ENCODE measurements around the gene SENP6.
"Not testable (repeated sequence)": the region's sequence is repeated elsewhere in the genome, so short reads cannot be mapped to it uniquely, and the experiment has no call there.

DNA sequence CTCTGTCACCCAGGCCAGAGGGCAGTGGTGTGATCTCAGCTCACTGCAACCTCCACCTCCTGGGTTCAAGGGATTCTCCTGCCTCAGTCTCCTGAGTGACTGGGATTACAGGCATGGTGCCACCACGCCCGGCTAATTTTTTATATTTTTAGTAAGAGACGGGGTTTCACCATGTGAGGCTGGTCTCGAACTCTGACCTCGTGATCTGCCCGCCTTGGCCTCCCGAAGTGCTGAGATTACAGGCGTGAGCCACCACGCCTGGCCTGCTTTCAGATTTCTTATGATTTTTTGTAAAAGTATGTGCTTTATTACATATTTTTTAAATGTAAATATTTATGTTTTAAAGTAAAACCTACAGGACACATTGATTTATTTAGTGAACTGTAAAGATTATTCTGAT is 26.0 kb downstream of the SENP6 start:
- TF ChIP-seq, protein P1, sequence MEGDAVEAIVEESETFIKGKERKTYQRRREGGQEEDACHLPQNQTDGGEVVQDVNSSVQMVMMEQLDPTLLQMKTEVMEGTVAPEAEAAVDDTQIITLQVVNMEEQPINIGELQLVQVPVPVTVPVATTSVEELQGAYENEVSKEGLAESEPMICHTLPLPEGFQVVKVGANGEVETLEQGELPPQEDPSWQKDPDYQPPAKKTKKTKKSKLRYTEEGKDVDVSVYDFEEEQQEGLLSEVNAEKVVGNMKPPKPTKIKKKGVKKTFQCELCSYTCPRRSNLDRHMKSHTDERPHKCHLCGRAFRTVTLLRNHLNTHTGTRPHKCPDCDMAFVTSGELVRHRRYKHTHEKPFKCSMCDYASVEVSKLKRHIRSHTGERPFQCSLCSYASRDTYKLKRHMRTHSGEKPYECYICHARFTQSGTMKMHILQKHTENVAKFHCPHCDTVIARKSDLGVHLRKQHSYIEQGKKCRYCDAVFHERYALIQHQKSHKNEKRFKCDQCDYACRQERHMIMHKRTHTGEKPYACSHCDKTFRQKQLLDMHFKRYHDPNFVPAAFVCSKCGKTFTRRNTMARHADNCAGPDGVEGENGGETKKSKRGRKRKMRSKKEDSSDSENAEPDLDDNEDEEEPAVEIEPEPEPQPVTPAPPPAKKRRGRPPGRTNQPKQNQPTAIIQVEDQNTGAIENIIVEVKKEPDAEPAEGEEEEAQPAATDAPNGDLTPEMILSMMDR (conservative IDR thresholded peaks at IDR 0.05; ENCODE audit: low read length) = not testable (repeated sequence)
- TF ChIP-seq EZH2phosphoT487 (IDR thresholded peaks at IDR 0.05; ENCODE audit: borderline replicate concordance) = not testable (repeated sequence)

Measured in Loucy (cell line).